Measurements from ENCODE around the gene SLC37A1.

Gene SLC37A1

DNA sequence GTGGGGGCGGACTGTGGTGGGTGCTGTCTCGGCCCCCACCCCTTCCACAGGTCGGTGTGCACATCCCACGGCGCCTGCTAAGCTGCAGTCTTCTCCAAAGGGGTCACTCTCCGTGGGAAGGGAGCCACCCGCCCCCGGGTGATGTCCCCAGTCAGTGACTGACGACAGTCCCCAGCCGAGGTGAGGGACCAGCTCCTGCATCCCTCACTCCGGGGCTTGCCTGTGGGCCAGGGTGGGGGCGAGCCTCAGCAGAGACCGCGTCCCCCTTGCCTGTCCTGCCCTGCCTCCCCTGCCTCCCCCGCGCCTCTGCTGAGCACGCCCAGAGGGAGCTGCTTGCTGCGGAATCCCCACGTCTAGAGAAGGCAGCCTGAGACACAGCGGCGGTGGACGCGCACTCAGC, 103.8 kb downstream of the SLC37A1 start:
- Histone ChIP-seq H3K36me3 (ENCODE audit: control insufficient read depth in 1 of 2, insufficient read depth in 2 of 2, low read depth in 1 of 2, low read length in 2 of 2) (no peaks in the 10 kb centered on the region), H4K91ac (ENCODE audit: low read length) (no peak overlapping the region), H3K27me3 (ENCODE audit: control insufficient read depth in 1 of 2, insufficient read depth in 1 of 2, low read length in 2 of 2) (peaks cover 57 to 63% of the 10 kb centered on the region in 2 experiments), H3K4me2 (ENCODE audit: low read length, poor library complexity, severe bottlenecking) (no peak overlapping the region), H3K27ac (ENCODE audit: low read length, poor library complexity, severe bottlenecking) (no peak overlapping the region), H3K9ac (ENCODE audit: low read length) (no peak overlapping the region), H2BK120ac (ENCODE audit: low read depth, low read length) (no peak overlapping the region), H2BK15ac (ENCODE audit: low read depth, poor library complexity, severe bottlenecking) (no peak overlapping the region), H3K23ac (ENCODE audit: low read length in 2 of 2) (no peak overlapping the region), H3K4me3 (ENCODE audit: insufficient read depth in 1 of 2, low read depth in 1 of 2, low read length in 2 of 2) (no peak overlapping the region), H3K9me3 (ENCODE audit: control insufficient read depth, low read length) (no peaks in the 10 kb centered on the region), H2BK12ac (ENCODE audit: low read length in 2 of 2) (no peak overlapping the region), H2BK5ac (ENCODE audit: low read depth, low read length, poor library complexity, severe bottlenecking) (no peak overlapping the region), H3K4me1 (ENCODE audit: control insufficient read depth, insufficient read depth, low read depth, low read length) (peaks cover 14% of the 10 kb centered on the region), H2AFZ (ENCODE audit: low read depth, low read length) (no peak overlapping the region), H3K79me1 (replicated peaks; ENCODE audit: low read length, poor library complexity, severe bottlenecking) (no peaks in the 10 kb centered on the region), H3K14ac (ENCODE audit: low read length in 2 of 2) (no peak overlapping the region), H2AK5ac (ENCODE audit: low read length, severe bottlenecking) (no peak overlapping the region), H3K18ac (ENCODE audit: low read depth in 1 of 2, low read length in 2 of 2) (no peak overlapping the region), H3K4ac (ENCODE audit: low read depth in 1 of 2, low read length in 2 of 2) (no peak overlapping the region), H4K8ac (ENCODE audit: low read length) (no peak overlapping the region)
- 87% methylated on average over 14 of the region's 23 CpGs for WGBS
- DNase-seq, result no peak

DNA sequence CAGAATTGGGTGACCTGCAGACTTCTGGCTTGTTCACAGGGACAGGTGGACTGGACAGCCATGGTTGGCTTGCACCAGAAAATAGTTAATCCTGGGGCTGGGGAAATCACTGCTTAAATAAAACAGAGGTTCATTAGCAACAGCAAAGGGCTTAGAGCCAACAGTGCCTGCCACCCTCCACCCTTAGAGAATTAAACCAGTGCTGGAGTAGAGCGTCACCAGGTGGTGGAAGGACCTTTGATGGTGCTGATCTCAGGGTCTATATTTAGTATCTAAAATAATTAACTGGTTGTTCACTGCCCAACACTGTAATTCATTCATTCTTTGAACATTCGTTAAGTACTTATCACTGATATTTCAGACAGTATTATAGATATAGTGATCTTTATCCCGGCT, 105.1 kb downstream of the SLC37A1 start:
- WGBS, result no CpG with 5 or more reads among the region's 3 CpGs
- Histone ChIP-seq H2BK5ac (ENCODE audit: low read depth, low read length, poor library complexity, severe bottlenecking) (no peak overlapping the region), H3K23ac (ENCODE audit: low read length in 2 of 2) (no peak overlapping the region), H4K91ac (ENCODE audit: low read length) (no peak overlapping the region), H3K27me3 (ENCODE audit: control insufficient read depth in 1 of 2, insufficient read depth in 1 of 2, low read length in 2 of 2) (peaks cover 57 to 72% of the 10 kb centered on the region in 2 experiments), H4K8ac (ENCODE audit: low read length) (no peak overlapping the region), H3K14ac (ENCODE audit: low read length in 2 of 2) (no peak overlapping the region), H2AFZ (ENCODE audit: low read depth, low read length) (no peak overlapping the region), H2BK120ac (ENCODE audit: low read depth, low read length) (no peak overlapping the region), H3K79me1 (replicated peaks; ENCODE audit: low read length, poor library complexity, severe bottlenecking) (no peaks in the 10 kb centered on the region), H2AK5ac (ENCODE audit: low read length, severe bottlenecking) (no peak overlapping the region), H2BK15ac (ENCODE audit: low read depth, poor library complexity, severe bottlenecking) (no peak overlapping the region), H3K9me3 (ENCODE audit: control insufficient read depth, low read length) (no peaks in the 10 kb centered on the region), H3K27ac (ENCODE audit: low read length, poor library complexity, severe bottlenecking) (no peak overlapping the region), H3K36me3 (ENCODE audit: control insufficient read depth in 1 of 2, insufficient read depth in 2 of 2, low read depth in 1 of 2, low read length in 2 of 2) (no peaks in the 10 kb centered on the region), H3K4me3 (ENCODE audit: insufficient read depth in 1 of 2, low read depth in 1 of 2, low read length in 2 of 2) (no peak overlapping the region), H3K4me1 (ENCODE audit: control insufficient read depth, insufficient read depth, low read depth, low read length) (peaks cover 14% of the 10 kb centered on the region), H3K4me2 (ENCODE audit: low read length, poor library complexity, severe bottlenecking) (no peak overlapping the region), H3K9ac (ENCODE audit: low read length) (no peak overlapping the region), H3K18ac (ENCODE audit: low read depth in 1 of 2, low read length in 2 of 2) (no peak overlapping the region), H2BK12ac (ENCODE audit: low read length in 2 of 2) (no peak overlapping the region), H3K4ac (ENCODE audit: low read depth in 1 of 2, low read length in 2 of 2) (no peak overlapping the region)
- no peak for DNase-seq

GRCh38 chr21:42619166-42619565, 105.5 kb downstream of the SLC37A1 start:
- Histone ChIP-seq H2BK15ac (ENCODE audit: low read depth, poor library complexity, severe bottlenecking) (no peak overlapping the region), H3K14ac (ENCODE audit: low read length in 2 of 2) (no peak overlapping the region), H2AFZ (ENCODE audit: low read depth, low read length) (no peak overlapping the region), H4K8ac (ENCODE audit: low read length) (no peak overlapping the region), H2BK120ac (ENCODE audit: low read depth, low read length) (no peak overlapping the region), H3K23ac (ENCODE audit: low read length in 2 of 2) (no peak overlapping the region), H3K4me1 (ENCODE audit: control insufficient read depth, insufficient read depth, low read depth, low read length) (peaks cover 17% of the 10 kb centered on the region), H3K4me3 (ENCODE audit: insufficient read depth in 1 of 2, low read depth in 1 of 2, low read length in 2 of 2) (no peak overlapping the region), H3K27me3 (ENCODE audit: control insufficient read depth in 1 of 2, insufficient read depth in 1 of 2, low read length in 2 of 2) (peaks cover 57 to 77% of the 10 kb centered on the region in 2 experiments), H3K18ac (ENCODE audit: low read depth in 1 of 2, low read length in 2 of 2) (no peak overlapping the region), H3K4me2 (ENCODE audit: low read length, poor library complexity, severe bottlenecking) (no peak overlapping the region), H3K9me3 (ENCODE audit: control insufficient read depth, low read length) (no peaks in the 10 kb centered on the region), H2BK12ac (ENCODE audit: low read length in 2 of 2) (no peak overlapping the region), H3K79me1 (replicated peaks; ENCODE audit: low read length, poor library complexity, severe bottlenecking) (no peaks in the 10 kb centered on the region), H2AK5ac (ENCODE audit: low read length, severe bottlenecking) (no peak overlapping the region), H2BK5ac (ENCODE audit: low read depth, low read length, poor library complexity, severe bottlenecking) (no peak overlapping the region), H3K27ac (ENCODE audit: low read length, poor library complexity, severe bottlenecking) (no peak overlapping the region), H3K9ac (ENCODE audit: low read length) (no peak overlapping the region), H4K91ac (ENCODE audit: low read length) (no peak overlapping the region), H3K36me3 (ENCODE audit: control insufficient read depth in 1 of 2, insufficient read depth in 2 of 2, low read depth in 1 of 2, low read length in 2 of 2) (no peaks in the 10 kb centered on the region), H3K4ac (ENCODE audit: low read depth in 1 of 2, low read length in 2 of 2) (no peak overlapping the region)
- 84% methylated on average over 7 of the region's 7 CpGs for WGBS
- no peak for DNase-seq

- no peak overlapping the region for H2BK120ac ChIP-seq (ENCODE audit: low read depth, low read length)
- H3K9ac ChIP-seq (ENCODE audit: low read length), result no peak overlapping the region
- H3K9me3 ChIP-seq (ENCODE audit: control insufficient read depth, low read length), result no peaks in the 10 kb centered on the region
- H3K79me1 ChIP-seq (replicated peaks; ENCODE audit: low read length, poor library complexity, severe bottlenecking), result no peaks in the 10 kb centered on the region
- WGBS, result 88% methylated on average over 6 of the region's 6 CpGs
- no peaks in the 10 kb centered on the region for H3K36me3 ChIP-seq (ENCODE audit: control insufficient read depth in 1 of 2, insufficient read depth in 2 of 2, low read depth in 1 of 2, low read length in 2 of 2)
- H3K27me3 ChIP-seq (ENCODE audit: control insufficient read depth in 1 of 2, insufficient read depth in 1 of 2, low read length in 2 of 2), result peaks cover 55 to 84% of the 10 kb centered on the region in 2 experiments
- no peak overlapping the region for H3K4me2 ChIP-seq (ENCODE audit: low read length, poor library complexity, severe bottlenecking)
- no peak overlapping the region for H3K4ac ChIP-seq (ENCODE audit: low read depth in 1 of 2, low read length in 2 of 2)
- no peak overlapping the region for H2BK12ac ChIP-seq (ENCODE audit: low read length in 2 of 2)
- no peak overlapping the region for H2AK5ac ChIP-seq (ENCODE audit: low read length, severe bottlenecking)
- no peak for DNase-seq
- no peak overlapping the region for H4K91ac ChIP-seq (ENCODE audit: low read length)
- no peak overlapping the region for H2AFZ ChIP-seq (ENCODE audit: low read depth, low read length)
- no peak overlapping the region for H3K23ac ChIP-seq (ENCODE audit: low read length in 2 of 2)
- H3K18ac ChIP-seq (ENCODE audit: low read depth in 1 of 2, low read length in 2 of 2), result no peak overlapping the region
- H3K27ac ChIP-seq (ENCODE audit: low read length, poor library complexity, severe bottlenecking), result no peak overlapping the region
- no peak overlapping the region for H3K4me3 ChIP-seq (ENCODE audit: insufficient read depth in 1 of 2, low read depth in 1 of 2, low read length in 2 of 2)
- no peak overlapping the region for H4K8ac ChIP-seq (ENCODE audit: low read length)
- H3K14ac ChIP-seq (ENCODE audit: low read length in 2 of 2), result no peak overlapping the region
- H2BK5ac ChIP-seq (ENCODE audit: low read depth, low read length, poor library complexity, severe bottlenecking), result no peak overlapping the region
- peaks cover 17% of the 10 kb centered on the region for H3K4me1 ChIP-seq (ENCODE audit: control insufficient read depth, insufficient read depth, low read depth, low read length)
- H2BK15ac ChIP-seq (ENCODE audit: low read depth, poor library complexity, severe bottlenecking), result no peak overlapping the region
Observed at GRCh38 chr21:42619841-42620240, 106.2 kb downstream of the SLC37A1 start.
